ENCODE data around the gene NPAS4.

Gene NPAS4

GRCh38 chr11:66418168-66418985 lies 2.5 kb upstream of the NPAS4 start:
- peak; percentile 51 for TF ChIP-seq CTCF (IDR thresholded peaks at IDR 0.05; ENCODE audit: low read length, missing control alignments)
- peak; percentile 93 for DNase-seq (ENCODE audit: low read depth)
- H3K4me3 ChIP-seq (replicated peaks; ENCODE audit: low read depth, low read length): no peak overlapping the region

GRCh38 chr11:66418986-66419308 lies 1.9 kb upstream of the NPAS4 start:
- no peak for DNase-seq (ENCODE audit: low read depth)
- H3K4me3 ChIP-seq (replicated peaks; ENCODE audit: low read depth, low read length): no peak overlapping the region
- no peak for TF ChIP-seq CTCF (IDR thresholded peaks at IDR 0.05; ENCODE audit: low read length, missing control alignments)

GRCh38 chr11:66419825-66420224 lies 1.0 kb upstream of the NPAS4 start:
- H3K4me3 ChIP-seq (replicated peaks; ENCODE audit: low read depth, low read length): no peak overlapping the region
- DNase-seq (ENCODE audit: low read depth): no peak
- no peak for TF ChIP-seq CTCF (IDR thresholded peaks at IDR 0.05; ENCODE audit: low read length, missing control alignments)

GRCh38 chr11:66421492-66422205 lies 814 bp downstream of the NPAS4 start:
- peak; percentile 91 for DNase-seq (ENCODE audit: low read depth)
- no peak overlapping the region for H3K4me3 ChIP-seq (replicated peaks; ENCODE audit: low read depth, low read length)
- TF ChIP-seq CTCF (IDR thresholded peaks at IDR 0.05; ENCODE audit: low read length, missing control alignments): no peak

GRCh38 chr11:66426314-66426713 lies 5.5 kb downstream of the NPAS4 start:
- no peak overlapping the region for H3K4me3 ChIP-seq (replicated peaks; ENCODE audit: low read depth, low read length)
- no peak for DNase-seq (ENCODE audit: low read depth)
- no peak for TF ChIP-seq CTCF (IDR thresholded peaks at IDR 0.05; ENCODE audit: low read length, missing control alignments)

GRCh38 chr11:66428933-66429332 lies 8.1 kb downstream of the NPAS4 start:
- no peak overlapping the region for H3K4me3 ChIP-seq (replicated peaks; ENCODE audit: low read depth, low read length)
- TF ChIP-seq CTCF (IDR thresholded peaks at IDR 0.05; ENCODE audit: low read length, missing control alignments): no peak
- no peak for DNase-seq (ENCODE audit: low read depth)

Data from fibroblast of pulmonary artery (primary cell).